Stimulated activated CD8-positive, alpha-beta memory T cell treated with anti-CD3 and anti-CD28 coated beads, Interleukin-15, amount 100 ng/mL, for 1 hour (primary cell): ENCODE results near the gene KCNJ8.

Source experiments
- DNase-seq: peaks from one replicate; pipeline ENCODE4 v3.0.0-alpha.2; 2020; ENCODE audit warnings: low read depth

KCNJ8 gene

DNA sequence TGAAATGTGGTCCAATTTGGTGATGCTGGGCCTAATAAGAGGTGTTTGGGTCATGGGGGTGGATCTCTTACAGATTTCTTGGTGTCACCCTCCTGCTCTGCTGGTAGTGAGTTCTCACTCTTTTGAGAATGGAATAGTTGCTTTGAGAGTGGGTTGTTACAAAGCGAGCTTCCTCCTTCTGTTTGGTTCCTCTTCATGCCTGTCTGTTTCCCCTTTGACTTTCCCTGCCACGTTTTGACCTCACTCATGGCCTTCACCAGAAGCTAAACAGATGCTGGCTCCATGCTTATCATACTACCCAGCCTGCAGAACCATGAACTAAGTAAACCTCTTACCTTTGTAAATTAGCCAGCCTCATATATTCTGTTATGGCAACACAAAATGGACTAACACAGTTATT lies 59.1 kb downstream of the KCNJ8 start:
- no peak for DNase-seq
